Measurements from ENCODE around the gene ISCA2.

DNA sequence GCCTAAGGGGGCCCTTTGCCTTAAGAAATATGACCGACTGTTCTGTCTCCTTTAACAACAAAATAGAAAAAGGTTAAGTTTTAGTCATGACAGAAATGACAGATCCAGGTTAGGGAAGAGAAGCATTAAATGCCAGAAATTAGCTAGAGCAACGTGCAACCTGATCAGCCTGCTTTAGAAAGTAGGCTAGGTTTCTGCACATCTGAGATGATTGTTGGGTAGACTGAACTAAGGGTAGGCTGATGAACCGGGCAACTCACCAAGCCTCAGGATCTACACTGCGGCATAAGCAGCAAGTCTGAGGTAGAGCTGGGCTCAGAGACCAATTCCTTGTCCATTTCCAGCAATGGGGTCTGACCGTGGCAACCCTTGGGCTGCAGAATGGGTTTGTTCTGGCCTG is 29.9 kb upstream of the ISCA2 start:
- TF ChIP-seq, protein P1, sequence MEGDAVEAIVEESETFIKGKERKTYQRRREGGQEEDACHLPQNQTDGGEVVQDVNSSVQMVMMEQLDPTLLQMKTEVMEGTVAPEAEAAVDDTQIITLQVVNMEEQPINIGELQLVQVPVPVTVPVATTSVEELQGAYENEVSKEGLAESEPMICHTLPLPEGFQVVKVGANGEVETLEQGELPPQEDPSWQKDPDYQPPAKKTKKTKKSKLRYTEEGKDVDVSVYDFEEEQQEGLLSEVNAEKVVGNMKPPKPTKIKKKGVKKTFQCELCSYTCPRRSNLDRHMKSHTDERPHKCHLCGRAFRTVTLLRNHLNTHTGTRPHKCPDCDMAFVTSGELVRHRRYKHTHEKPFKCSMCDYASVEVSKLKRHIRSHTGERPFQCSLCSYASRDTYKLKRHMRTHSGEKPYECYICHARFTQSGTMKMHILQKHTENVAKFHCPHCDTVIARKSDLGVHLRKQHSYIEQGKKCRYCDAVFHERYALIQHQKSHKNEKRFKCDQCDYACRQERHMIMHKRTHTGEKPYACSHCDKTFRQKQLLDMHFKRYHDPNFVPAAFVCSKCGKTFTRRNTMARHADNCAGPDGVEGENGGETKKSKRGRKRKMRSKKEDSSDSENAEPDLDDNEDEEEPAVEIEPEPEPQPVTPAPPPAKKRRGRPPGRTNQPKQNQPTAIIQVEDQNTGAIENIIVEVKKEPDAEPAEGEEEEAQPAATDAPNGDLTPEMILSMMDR (IDR thresholded peaks at IDR 0.05; ENCODE audit: low read depth, low read length): no peak
- no peak for TF ChIP-seq EZH2phosphoT487 (IDR thresholded peaks at IDR 0.05; ENCODE audit: low read depth)

Data from OCI-LY3 (cell line).